Middle frontal gyrus (tissue), 1 donor: ENCODE measurements around the gene FTSJ1.
"Not testable (repeated sequence)": the region's sequence is repeated elsewhere in the genome, so short reads cannot be mapped to it uniquely, and the experiment has no call there.

ENCODE experiments used
- DNase-seq: peaks from one replicate; pipeline ENCODE4 v3.0.0-alpha.2; 2015; ENCODE audit warnings: low spot score; ENCODE audit errors: extremely low spot score

Gene FTSJ1

GRCh38 chrX:48493890-48494364, 17.9 kb downstream of the FTSJ1 start:
- DNase-seq, result no peak

- DNase-seq, result no peak
Measured at GRCh38 chrX:48496660-48497059, 20.7 kb downstream of the FTSJ1 start.

GRCh38 chrX:48497871-48498270, 21.9 kb downstream of the FTSJ1 start:
- no peak for DNase-seq

GRCh38 chrX:48498374-48498809, 22.4 kb downstream of the FTSJ1 start:
- no peak for DNase-seq

- no peak for DNase-seq
Measured at GRCh38 chrX:48504261-48504660, 28.3 kb downstream of the FTSJ1 start.

- no peak for DNase-seq
Measured at GRCh38 chrX:48505481-48505880, 29.5 kb downstream of the FTSJ1 start.

- no peak for DNase-seq
Measured at GRCh38 chrX:48507246-48507645, 31.2 kb downstream of the FTSJ1 start.

GRCh38 chrX:48508400-48509244, 32.6 kb downstream of the FTSJ1 start, which contains the start of gene PORCN:
Gene PORCN, plus strand, starts transcription at chrX:48508992. Its CDS starts 829 bp downstream, at chrX:48509821.
- DNase-seq, result no peak

- DNase-seq, result no peak
Measured at GRCh38 chrX:48509245-48509590, 33.2 kb downstream of the FTSJ1 start.

- no peak for DNase-seq
Measured at GRCh38 chrX:48509619-48510018, 33.6 kb downstream of the FTSJ1 start.

- DNase-seq, result no peak
Measured at GRCh38 chrX:48511560-48511959, 35.6 kb downstream of the FTSJ1 start.

GRCh38 chrX:48512371-48512935, 36.5 kb downstream of the FTSJ1 start:
- no peak for DNase-seq

GRCh38 chrX:48513670-48514069, 37.7 kb downstream of the FTSJ1 start:
- DNase-seq, result no peak

GRCh38 chrX:48514126-48514806, 38.3 kb downstream of the FTSJ1 start:
- no peak for DNase-seq

GRCh38 chrX:48514868-48515460, 39.0 kb downstream of the FTSJ1 start:
- no peak for DNase-seq

GRCh38 chrX:48515842-48516241, 39.8 kb downstream of the FTSJ1 start:
- no peak for DNase-seq

GRCh38 chrX:48516285-48516684, 40.3 kb downstream of the FTSJ1 start:
- DNase-seq, result no peak

- DNase-seq, result no peak
Measured at GRCh38 chrX:48516987-48517386, 41.0 kb downstream of the FTSJ1 start.

- DNase-seq, result not testable (repeated sequence)
Measured at GRCh38 chrX:48519481-48519880, 43.5 kb downstream of the FTSJ1 start.

GRCh38 chrX:48520455-48520854, 44.5 kb downstream of the FTSJ1 start:
- DNase-seq, result no peak

- no peak for DNase-seq
Measured at GRCh38 chrX:48520976-48521352, 45.0 kb downstream of the FTSJ1 start.
